CD4-positive, alpha-beta T cell treated with Interleukin-6 for 4 hours (primary cell): ENCODE data around the gene LGI1.

Experiments used
- DNase-seq: peaks from one replicate; pipeline ENCODE4 v3.0.0-alpha.2; 2020; ENCODE audit warnings: mixed read lengths

The LGI1 gene

DNA sequence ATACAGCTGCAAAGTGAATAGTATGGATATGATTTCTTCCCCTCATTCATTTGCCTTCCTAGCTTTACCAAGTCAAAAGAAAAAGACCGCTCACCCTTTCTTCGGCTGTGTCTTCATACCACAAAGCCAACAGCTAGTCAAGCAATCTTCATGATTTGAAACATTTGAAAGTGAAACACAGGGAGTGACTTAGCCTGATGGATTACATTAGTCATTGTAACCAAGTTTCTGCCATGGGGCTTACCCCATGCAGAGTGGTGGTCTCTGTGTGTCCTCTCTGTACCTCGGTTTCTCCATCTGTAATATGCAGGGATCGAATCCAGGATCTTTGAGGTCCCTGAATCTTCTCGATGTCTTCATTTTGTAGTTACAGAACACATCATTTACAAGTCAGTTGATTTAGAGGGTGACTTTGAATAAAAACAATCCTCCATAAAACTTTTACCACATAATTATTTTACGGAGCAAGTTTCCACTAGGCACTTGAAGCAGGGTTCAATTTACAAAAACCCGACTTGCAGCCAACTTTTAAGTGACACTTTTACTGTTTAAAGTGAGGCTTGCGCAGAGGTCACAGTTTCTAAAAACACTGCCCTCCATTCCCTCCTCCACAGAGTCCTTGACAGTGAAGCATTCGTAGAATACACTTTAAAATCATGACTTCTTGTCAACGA lies 2.2 kb upstream of the LGI1 start:
- DNase-seq, result no peak

DNA sequence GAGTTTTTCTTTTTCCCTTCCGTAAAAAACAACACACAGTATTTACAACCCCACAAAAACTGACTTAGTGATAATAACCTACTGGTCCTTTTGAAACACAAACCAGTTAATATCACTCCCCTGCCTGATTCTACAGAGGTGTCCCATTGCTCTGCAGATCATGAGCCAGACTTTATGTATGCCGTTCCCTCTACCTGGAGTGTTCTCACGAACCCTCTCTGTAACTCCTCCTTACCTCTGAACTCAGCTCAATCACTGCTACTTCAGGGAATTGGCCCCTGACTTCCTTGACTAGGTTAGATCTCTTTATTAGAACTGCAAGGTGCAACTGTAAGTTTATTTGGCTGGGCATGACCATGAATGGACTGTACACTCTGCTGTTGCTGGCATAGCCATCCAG lies 1.6 kb upstream of the LGI1 start:
- DNase-seq, result no peak

DNA sequence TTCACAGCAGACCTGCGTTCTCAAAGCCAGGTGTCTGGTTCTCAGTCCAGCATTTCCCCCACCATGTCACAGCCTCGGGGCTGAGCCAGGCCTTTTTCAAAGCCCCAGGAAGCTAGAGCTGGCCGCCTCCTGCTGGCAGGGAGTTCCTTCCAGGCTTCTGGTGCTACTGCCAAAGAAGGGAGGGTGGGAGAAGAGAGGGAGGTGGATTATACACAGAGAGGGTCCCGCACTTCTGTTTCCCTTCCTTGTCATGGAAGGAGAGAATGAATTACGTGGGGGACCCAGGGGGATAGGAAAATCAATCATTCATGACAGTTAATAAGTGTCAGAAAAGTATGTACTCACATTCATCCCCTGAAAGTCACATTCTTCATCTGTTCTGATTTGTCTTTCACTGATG lies 600 bp upstream of the LGI1 start:
- DNase-seq, result no peak

DNA sequence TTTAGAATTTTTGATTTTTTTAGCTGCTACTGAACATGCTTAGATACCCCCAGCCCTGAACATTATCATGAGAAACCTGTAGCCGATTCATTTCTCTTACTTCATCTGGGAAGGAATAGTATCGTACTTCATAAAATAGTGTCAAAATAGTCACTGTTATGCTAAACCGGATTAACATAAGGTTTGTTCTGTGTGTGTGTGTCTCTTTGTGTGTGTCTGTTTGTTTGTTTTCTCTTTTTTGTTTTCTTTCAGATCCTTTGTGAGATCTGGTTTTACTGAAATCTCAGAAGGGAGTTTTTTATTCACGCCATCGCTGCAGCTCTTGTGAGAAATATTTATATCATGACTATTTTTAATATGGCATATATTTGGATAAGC lies 761 bp downstream of the LGI1 start:
- DNase-seq, result no peak

DNA sequence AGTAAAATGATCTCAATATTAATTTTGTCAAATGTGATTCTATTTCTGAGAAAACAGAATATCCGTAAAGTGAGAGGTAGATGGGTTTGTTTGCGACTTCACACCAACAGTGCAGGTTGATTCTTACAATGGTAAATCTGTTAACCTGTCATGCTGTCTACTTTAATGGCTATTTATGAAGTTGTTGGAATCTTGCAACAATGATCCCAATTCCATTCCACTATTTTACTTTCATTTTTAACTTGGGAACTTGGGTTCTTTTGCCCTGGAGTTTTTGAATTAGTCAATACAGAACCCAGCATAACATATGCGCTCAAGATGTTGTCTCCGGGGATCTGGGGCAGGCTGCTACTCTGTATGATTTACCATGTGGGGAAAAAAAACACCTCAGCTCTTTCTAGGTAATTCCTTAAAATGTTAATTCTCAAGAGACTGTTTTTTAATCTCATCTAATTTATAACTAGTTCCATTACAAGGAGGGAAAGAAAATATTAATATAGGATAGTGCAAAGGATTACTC lies 1.2 kb downstream of the LGI1 start:
- no peak for DNase-seq

DNA sequence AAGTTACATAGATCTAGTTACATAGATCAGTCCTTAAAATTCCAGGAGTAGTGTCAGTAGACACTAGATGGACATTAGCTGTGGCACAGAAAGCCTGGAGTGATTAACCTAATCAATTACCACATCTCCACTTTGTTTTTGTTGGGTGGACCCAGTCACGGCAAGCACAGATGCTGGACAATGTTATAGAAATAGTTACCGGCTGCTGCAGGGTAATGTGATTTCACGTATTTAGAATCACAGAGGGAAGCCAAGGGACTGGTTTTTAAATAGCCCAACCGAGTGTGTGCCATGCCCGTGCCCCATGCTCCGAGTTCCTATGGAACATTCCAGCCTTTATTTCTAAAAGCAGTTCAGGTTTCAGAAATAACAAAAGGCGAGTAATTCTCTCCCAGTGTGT lies 2.8 kb downstream of the LGI1 start:
- no peak for DNase-seq

DNA sequence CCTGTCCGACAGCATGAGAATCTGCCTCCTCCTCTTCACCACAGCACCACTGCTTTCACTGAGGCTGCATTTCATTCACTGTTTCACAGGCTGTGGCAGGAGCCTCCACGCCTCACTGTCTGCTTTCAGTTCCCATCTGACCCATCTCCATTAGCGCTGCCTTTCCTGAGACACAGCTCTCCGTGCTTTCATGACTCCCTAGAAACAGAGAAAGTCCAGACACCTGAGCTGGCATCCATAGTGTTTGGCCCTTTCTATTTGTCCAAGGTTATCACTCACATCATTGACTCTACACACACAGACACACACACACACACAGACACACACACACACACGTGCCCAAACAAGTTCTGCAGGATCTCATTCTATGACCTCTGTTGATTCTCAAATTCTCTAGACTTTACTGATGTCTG lies 5.2 kb downstream of the LGI1 start:
- DNase-seq, result no peak

DNA sequence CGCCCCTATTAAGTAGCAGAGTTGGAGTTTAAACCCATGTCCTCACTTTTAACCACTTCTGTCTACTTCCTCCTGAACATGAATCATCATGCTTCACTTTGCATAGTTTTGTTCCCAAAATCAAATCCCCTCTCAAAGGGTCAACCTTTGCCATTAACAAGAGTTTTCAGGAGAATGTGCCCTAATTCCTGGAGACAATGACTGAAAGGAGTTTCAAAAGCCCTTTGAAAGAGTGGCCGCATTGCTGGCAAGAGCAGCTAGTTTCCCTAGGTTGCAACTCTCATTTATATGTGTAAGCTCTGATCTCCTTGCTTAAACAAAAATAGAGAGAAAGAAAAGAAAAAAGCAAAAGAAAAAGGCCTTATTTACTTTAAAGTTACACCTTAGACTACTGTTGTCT lies 9.2 kb downstream of the LGI1 start:
- DNase-seq, result no peak

DNA sequence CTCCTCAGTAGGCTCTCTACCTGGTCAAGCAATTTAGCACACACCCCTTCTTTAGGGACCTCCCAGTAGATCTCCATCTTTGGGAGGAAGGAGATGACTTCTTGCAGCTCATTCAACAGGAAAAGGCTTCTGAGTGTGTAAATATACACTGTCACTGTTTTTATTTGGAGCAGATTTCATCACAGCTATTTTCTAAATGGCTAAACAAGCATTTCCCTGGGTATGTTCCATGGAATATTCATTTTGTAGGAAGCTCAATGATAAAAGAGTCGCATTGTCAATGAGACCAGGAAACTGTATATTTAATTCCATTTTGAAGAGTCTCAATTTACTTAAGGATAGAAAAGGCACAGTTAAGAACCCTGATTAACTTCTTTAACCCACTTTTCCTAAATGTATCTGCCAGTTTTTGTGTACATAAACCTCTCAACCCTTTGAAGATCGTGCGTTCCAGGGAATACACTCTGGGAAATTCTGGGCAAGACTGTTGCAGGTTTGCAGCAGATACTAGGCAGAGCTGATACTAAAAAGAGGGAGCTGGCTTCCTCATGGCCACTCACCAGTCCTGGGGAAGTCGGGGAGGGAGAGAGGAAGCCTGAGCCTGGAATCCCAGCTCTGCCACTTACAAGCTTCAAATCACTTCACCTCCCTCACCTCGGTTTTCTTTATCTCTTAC lies 10.1 kb downstream of the LGI1 start:
- DNase-seq, result no peak

DNA sequence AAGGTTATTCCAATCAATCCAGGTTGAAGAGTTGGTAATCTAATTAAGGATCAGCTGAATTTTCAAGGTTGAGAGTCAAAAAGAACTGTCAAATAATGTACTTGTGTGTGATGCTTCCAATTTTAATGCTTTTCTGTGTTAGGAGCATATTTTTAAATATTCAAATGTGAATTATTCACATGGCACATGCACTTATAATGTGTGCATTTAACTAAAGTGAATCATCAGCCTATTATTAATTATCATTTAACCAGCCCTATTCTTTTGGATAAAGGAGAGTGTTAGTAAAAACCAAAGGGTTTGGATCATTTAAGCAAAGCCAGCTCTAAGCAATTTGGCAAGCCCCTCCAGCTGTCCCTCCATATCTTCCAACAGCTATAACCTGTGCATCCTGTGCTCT lies 11.2 kb downstream of the LGI1 start:
- DNase-seq, result no peak

DNA sequence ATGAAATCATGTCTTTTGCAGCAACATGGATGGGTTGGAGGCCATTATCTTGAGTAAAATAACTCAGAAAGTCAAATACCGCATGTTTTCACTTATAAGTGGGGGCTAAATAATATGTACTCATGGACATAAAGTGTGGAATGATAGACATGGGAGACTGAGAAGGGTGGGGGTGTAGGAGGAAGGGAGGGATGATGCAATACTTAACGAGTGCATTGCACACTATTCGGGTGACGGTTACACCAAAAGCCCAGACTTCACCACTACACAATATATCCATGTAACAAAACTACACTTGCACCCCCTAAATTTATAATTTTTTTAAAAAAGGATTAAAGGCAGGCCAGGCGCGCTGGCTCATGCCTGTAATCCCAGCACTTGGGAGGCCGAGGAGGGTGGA lies 13.6 kb downstream of the LGI1 start:
- no peak for DNase-seq

DNA sequence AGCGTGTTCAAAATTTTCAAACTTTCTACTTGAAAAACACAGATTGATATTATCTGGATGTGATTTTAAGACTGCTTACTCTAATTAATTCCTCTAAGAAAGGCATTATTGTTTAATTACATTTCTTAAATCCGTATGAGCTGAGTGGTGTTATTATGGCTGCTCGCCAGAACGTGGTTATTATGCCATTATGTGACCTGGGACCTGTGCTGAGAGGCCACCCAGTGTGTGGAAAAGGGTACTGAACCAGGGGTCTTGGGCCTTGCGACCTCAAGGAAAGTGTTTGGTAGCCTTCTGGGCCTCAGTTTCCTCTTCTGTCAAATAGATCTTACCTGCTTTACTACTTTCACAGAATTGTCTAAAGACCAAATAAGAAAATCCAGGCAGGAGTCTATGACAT lies 15.4 kb downstream of the LGI1 start:
- DNase-seq, result no peak

DNA sequence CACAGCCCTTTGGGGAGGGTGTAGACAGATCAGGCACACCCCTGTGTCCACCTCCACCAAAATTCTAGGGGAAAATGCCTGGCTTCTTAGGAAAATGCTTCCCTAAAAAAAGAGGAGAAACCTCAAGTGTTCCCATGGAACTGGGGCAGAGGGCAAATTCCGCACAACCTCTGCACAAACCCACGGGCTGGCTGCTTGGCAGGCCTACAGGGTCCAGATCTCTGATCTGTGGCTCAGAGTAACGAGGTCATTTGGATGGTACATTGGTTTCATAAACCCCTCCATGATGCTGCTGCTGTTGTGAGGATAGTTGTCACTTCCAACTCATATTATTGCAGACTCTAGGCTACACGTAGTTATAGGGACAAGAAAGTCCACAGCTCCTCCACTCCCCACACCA lies 16.0 kb downstream of the LGI1 start:
- DNase-seq, result no peak

DNA sequence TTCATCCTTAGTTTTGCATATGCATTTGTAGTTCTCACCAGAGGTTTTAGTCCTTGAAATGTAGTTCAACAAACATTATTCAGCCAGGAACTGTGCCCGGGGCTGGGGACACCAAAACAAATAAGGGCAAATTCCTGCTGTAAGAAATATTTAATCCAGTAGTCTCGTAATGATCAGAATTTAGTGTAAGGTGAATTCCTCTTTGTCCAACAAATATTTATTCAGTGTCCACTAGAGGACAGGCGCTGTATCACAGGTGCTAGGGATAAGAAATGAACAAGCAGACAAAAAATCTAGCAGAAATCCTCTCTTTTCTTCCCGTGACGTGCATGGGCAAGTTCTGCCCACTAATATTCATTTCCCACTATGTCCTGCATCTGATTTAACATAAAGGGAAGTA lies 17.6 kb downstream of the LGI1 start:
- no peak for DNase-seq

DNA sequence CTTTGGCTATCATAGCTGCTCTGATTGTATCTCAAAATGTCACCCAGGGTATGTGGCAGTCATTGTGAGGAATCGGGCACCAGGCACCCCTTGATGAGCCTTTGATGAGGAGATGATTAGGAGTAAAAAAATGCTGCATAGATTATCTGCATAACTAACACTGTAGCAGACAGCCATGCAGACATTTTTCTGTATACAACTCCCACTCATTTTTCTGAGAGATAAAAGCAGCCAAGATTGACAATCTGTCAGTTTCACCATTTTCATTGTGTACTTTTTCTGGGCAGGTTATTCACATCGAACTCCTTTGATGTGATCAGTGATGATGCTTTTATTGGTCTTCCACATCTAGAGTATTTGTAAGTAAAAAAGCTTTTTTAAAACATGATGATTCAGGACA lies 19.4 kb downstream of the LGI1 start:
- DNase-seq, result no peak

DNA sequence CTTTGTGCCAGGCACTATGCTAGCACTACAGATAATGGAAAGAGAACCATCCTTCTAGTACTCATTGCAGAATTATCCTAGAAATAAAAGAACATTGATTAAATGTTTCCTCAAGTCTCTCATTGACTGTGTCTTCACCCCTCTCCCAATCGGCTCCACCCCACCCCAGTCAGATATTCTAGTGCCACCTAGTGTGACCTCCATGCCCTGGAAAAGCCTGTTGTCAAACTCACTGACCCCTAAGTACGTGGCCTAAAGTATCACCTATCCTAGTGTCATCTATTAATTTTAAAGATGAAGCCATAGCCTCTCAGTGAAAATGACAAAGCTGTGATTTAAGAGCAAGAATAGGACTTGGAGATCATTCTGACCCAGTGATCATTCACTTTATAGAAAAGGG lies 26.3 kb downstream of the LGI1 start:
- no peak for DNase-seq

DNA sequence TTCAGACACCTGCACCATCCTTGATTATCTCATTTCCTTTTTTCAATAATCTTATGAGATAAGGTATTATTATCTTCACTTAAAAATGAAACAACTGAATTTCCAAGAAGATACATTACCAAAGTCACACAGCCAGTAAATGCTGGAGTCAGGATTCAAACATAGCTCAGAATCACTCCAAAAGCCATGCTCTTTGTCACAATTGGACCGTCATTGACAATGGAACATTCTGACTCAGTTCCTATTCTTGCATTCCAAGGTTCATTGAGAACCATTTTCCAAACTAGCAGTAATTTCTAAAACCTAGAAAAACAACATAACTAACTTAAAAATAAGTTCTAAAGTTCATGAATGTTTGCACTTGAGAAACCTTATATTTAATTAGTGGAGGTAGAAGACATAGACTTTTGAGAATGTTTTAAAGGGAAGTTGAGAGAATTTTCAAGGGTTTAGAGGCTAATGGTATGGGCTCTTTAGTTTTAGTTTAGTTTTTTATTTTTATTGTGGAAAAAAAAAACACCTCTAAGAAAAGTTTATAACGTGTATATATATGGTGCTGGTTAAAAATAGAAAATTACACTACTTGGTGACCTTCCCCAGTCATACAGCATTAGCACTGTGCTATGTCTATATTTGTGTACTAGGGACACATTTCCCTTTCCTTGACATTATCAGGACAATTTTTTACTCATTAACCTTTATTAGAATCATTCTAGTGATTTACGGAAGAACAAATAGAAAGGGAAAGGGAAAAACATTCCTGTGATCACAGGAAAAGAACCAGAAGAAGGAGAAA lies 30.9 kb downstream of the LGI1 start:
- no peak for DNase-seq

DNA sequence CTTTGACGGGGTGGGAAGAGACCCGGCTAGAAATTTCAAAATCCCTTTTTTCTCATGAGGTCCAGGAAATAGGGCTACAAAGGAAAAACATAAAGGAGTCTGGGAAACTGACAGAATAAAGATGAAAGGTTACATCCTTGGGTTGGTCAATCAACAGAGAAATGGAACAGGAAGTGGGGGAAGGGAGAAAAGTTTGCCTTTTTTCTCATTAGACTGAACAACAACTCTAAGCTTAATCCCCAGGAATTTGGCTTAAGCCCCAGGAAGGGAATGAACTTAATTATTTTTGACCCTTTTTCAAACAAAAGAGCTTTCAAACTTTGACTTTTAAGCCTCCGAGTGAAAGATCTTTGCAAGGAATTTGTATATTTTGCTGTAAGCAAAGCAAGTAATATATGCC lies 32.7 kb downstream of the LGI1 start:
- no peak for DNase-seq

DNA sequence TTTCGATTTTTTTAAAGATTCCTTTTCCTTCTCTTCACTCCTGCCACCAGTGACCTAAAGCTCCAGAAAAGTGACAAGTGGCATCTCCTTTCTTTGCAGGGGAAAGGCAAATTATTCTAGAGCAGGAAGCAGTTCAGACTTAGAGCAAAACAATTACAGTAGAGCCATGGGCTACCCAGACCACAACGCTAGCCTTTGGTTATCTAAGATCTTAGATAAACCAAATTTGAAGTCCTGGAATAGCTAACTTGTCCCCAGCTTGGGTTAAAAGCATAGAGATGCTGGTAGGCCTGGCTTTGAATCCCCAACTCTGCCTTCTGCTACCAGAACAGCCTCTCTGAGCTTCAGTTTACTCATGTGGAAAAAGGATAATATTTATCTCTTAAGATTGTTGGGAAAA lies 38.4 kb downstream of the LGI1 start:
- DNase-seq, result no peak

DNA sequence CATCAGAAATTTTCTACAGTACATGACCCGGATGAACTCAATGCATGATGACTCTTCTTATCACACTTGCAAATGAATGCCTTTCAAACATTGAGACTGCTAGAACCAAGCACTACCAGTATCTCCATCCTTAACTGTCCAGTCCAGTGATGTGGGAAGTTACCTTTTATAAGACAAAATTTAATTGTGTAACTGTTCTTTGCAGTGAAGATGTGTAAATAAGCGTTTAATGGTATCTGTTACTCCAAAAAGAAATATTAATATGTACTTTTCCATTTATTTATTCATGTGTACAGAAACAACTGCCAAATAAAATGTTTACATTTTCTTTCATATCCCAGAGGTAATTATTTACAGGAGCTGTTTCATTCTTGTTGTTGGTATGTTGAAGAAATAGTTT lies 40.1 kb downstream of the LGI1 start:
- no peak for DNase-seq

DNA sequence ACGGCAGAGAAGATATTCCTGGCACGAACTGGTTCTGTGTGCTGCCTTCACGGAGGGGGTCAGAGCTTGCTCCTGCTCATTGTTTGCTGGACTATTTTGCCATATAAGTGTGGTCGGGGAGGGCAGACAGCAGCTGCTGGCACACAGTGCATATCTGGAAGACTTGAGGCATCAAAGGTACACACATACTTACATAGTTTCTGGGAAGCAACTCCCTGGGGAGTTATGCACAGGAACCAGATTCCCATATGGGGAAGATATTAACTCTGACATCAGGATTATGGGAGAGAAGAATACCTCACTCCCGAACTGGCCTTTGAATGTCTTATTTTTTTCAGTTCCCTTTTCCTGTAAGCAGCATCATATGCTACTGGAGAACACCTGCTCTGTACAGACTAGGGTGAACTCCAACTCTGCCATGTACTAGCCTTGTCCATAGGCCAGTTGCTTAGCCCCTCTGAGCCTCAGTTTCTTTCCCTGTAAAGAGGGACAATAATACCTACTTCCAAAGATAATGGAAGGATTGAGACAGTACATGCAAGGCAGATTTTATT lies 41.5 kb downstream of the LGI1 start:
- no peak for DNase-seq

DNA sequence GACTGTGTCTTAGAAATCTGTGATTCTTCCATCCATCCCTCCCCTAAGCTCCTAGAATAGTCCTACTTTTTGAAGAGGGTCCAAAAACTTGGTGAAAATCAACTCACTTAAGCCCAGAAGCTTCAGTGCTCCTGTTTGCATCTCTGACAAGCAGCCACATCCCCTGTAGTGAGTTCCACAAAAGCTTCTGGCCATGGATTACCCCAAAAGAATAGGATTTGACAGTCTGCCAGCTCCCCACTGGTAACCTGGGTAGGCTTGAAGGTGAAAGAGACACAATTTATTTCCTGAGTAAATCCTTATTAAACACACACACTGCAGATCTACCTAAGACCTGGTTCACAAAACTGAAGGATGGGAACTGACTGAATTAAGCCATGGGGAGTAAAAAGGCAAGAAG lies 46.5 kb downstream of the LGI1 start:
- no peak for DNase-seq

DNA sequence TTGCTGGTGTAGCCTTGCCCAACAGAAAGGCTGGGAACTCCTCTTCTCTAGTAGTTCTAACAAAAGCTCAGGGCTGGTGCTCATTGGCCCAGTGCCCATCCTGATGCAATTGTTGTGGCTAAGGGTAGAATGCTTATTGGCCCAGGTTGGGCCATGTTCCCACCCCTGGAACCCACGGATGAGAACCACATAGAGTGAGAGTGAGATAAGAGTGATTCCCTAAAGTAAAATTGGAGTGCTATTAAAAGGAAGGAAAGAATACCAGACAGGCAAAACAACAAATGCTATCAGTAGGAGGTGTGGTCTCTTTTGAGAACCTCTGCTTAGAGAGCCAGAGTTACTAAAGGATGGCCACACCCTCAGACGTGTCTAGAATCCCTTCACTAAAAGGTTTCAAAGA lies 49.2 kb downstream of the LGI1 start:
- no peak for DNase-seq

DNA sequence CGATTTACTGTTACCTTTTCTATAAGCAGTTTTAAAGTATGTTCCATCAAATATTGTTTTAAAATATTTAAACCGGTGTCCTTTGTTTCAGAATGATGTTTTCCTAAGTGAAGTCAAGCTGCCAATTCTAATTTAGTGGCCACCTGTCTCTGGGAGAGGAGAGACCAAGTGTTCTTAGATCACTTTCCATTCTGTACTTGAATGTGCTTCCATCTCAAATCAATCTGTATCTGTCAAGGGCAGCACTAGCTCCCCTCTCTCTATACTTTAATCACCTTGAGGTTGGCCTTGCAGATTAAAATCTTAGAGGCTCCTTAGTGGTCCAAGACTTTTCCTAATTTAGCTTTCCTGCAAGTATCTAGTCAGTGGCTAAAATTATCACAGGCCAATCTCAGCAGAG lies 49.6 kb downstream of the LGI1 start:
- no peak for DNase-seq
